GM15510 (cell line): ENCODE results near the gene SPIRE2.

Source experiments
- POLR2A ChIP-seq: IDR thresholded peaks from 3 replicates; pipeline ENCODE4 v1.6.1; 2011; ENCODE audit warnings: borderline replicate concordance; ENCODE audit not compliant: insufficient read length; ENCODE audit errors: extremely low read depth

The SPIRE2 gene

GRCh38 chr16:89873972-89874689 is 45.9 kb downstream of the SPIRE2 start:
- TF ChIP-seq POLR2A: peak; percentile 17

- no peak for TF ChIP-seq POLR2A
Observed at GRCh38 chr16:89880477-89881367, 52.4 kb downstream of the SPIRE2 start.

GRCh38 chr16:89881368-89881730 is 53.1 kb downstream of the SPIRE2 start:
- TF ChIP-seq POLR2A: no peak

GRCh38 chr16:89883346-89884040 is 55.2 kb downstream of the SPIRE2 start:
- no peak for TF ChIP-seq POLR2A

GRCh38 chr16:89884041-89884421 is 55.8 kb downstream of the SPIRE2 start:
- TF ChIP-seq POLR2A: no peak

GRCh38 chr16:89887243-89887642 is 59.0 kb downstream of the SPIRE2 start:
- no peak for TF ChIP-seq POLR2A

GRCh38 chr16:89890200-89890599 is 61.9 kb downstream of the SPIRE2 start:
- TF ChIP-seq POLR2A: no peak

GRCh38 chr16:89890886-89891657 is 62.8 kb downstream of the SPIRE2 start:
- no peak for TF ChIP-seq POLR2A

GRCh38 chr16:89892055-89892630 is 63.9 kb downstream of the SPIRE2 start:
- TF ChIP-seq POLR2A: no peak

GRCh38 chr16:89892635-89893034 is 64.4 kb downstream of the SPIRE2 start:
- TF ChIP-seq POLR2A: no peak

GRCh38 chr16:89893642-89894548 is 65.6 kb downstream of the SPIRE2 start:
- TF ChIP-seq POLR2A: no peak

- TF ChIP-seq POLR2A: no peak
Observed at GRCh38 chr16:89895482-89896250, 67.4 kb downstream of the SPIRE2 start.
